Spleen (tissue), 11 donors: ENCODE results near the gene CNGA2. TPM values are rescaled to one million over a fixed set of nuclear protein-coding genes. Genes with fewer than 3 reads are reported as not detected.

Experiments
- DNase-seq: peaks from one replicate; pipeline ENCODE4 v3.0.0-alpha.2; 2020
- H3K27ac ChIP-seq, 8 donors: fragments of 200-600 bp; sonication (generic) in 7 of 8; 1 replicate in 4 of 8; 2 replicates in 4 of 8; pipeline versions ENCODE4 v1.5.0 to v1.8.0; 2016 to 2021; ENCODE audit warnings: inconsistent platforms in 4 of 8, mild to moderate bottlenecking in 4 of 8, moderate library complexity in 1 of 8
- H3K27me3 ChIP-seq, 7 donors: fragments of 200-600 bp; sonication (generic) in 6 of 7; replicated peaks in 1 of 7; 1 replicate in 4 of 7; 2 replicates in 3 of 7; pipeline versions ENCODE4 v1.5.0 to v1.8.0; 2016 to 2021; ENCODE audit warnings: inconsistent platforms in 3 of 7, mild to moderate bottlenecking in 1 of 7
- H3K36me3 ChIP-seq, 6 donors: fragments of 200-600 bp; sonication (generic) in 5 of 6; 1 replicate in 4 of 6; 2 replicates in 2 of 6; pipeline versions ENCODE4 v1.5.0 to v1.8.0; 2016 to 2021; ENCODE audit warnings: inconsistent platforms in 2 of 6
- H3K4me1 ChIP-seq, 6 donors: fragments of 200-600 bp; sonication (generic) in 5 of 6; 1 replicate in 3 of 6; 2 replicates in 3 of 6; pipeline versions ENCODE4 v1.5.0 to v1.8.0; 2016 to 2021; ENCODE audit warnings: inconsistent platforms in 3 of 6
- H3K4me3 ChIP-seq, 8 donors: fragments of 200-600 bp; sonication (generic) in 7 of 8; 1 replicate in 4 of 8; 2 replicates in 4 of 8; pipeline versions ENCODE4 v1.5.0 to v1.8.0; 2016 to 2021; ENCODE audit warnings: inconsistent platforms in 4 of 8, mild to moderate bottlenecking in 4 of 8, moderate library complexity in 2 of 8
- H3K9me3 ChIP-seq, 8 donors: fragments of 200-600 bp; sonication (generic) in 7 of 8; 1 replicate in 4 of 8; 2 replicates in 4 of 8; pipeline versions ENCODE4 v1.5.0 to v1.8.0; 2016 to 2021; ENCODE audit warnings: inconsistent platforms in 4 of 8
- POLR2A ChIP-seq, 3 donors: fragments of 450-650 bp; IDR thresholded peaks; one replicate each; pipeline ENCODE4 v1.5.1; 2017; ENCODE audit warnings: antibody characterized with exemption in 3 of 3, mild to moderate bottlenecking in 1 of 3
- POLR2AphosphoS5 ChIP-seq, 3 donors: sonication (generic); formaldehyde crosslinking; IDR thresholded peaks; one replicate each; pipeline ENCODE4 v1.5.1; 2017; ENCODE audit warnings: antibody characterized with exemption in 3 of 3
- WGBS, 5 donors: extraction: QIAGEN DNeasy Blood & Tissue Kit in 3 of 5; methylation state at CpG; one replicate each; pipeline versions ENCODE4 v1.1.5 to v1.1.7; 2013 to 2018; 5-methylcytosine and 5-hydroxymethylcytosine counted together
- intact Hi-C: fragments of 100-400 bp; cut with DNase I; formaldehyde crosslinking; loops from one replicate; pipeline ENCODE4 v1.15.0; 2023; ENCODE audit warnings: low total_unique reads
- polyA plus RNA-seq, 3 donors: library from polyadenylated mRNA; stranded (reverse); fragments of 200-250 nt; gene quantifications; one replicate each; pipeline ENCODE4 v1.2.1, GENCODE V29; 2013
- total RNA-seq, 7 donors: library from RNA; depleted of rRNA in 3 of 7; stranded (reverse); fragments of >200 nt in 3 of 7; fragmentation: NEBNext Ultra II Directional in 4 of 7; extraction: Animal tissue kit (Norgen Biotek cat#: 25700) in 4 of 7; gene quantifications; one replicate each; pipeline versions ENCODE4 v1.1.0 to v1.2.1, GENCODE V29; 2016 to 2021
- TF ChIP-seq, protein P1 (sequence below), 11 experiments: fragments of 200-600 bp in 7 of 11; fragments of 450-650 bp in 4 of 11; sonication (generic) in 4 of 11; IDR thresholded peaks in 8 of 11; conservative IDR thresholded peaks in 3 of 11; 1 replicate in 7 of 11; 2 replicates in 4 of 11; pipeline versions ENCODE4 v1.4.0 to v1.8.0; 2016 to 2021; ENCODE audit warnings: antibody characterized with exemption in 11 of 11, inconsistent platforms in 4 of 11, mild to moderate bottlenecking in 1 of 11
- donor health status: healthy with polysubstance abuse.
- donor health status: DM: no; HTN: no; CAD: no; lungs with moderate emphysema.
- donor health status: DM: no; HTN: no; CAD: no.
- donor health status: Bipolar disorder and iron deficiency.
- donor health status: healthy.
- donor health status: DM: no; HTN: no; CAD: no.
- donor health status: DM: yes; HTN: yes; CAD: no.

CNGA2 gene
- total and polyA plus RNA-seq, 10 donors, result not detected

DNA sequence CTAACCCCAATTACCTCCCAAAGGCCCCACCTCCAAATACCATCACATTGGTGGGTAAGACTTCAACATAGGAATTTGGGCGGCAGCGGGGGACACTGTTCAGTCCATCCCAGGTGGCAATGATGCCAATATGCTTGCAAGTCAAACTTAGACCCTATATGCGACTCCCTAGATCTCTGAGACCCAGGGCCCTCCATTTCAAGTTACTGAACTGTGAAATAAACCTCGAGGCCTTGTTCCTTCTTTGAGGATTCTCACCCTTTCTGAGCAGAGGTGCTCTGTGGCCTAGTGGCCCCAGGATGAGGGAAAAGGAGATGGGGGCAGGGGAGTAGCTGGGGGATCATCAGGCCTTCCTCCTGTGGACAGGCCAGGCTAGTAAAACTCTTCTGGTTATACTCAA lies 44.7 kb downstream of the CNGA2 start:
- H3K27ac ChIP-seq, result no peak overlapping the region
- H3K36me3 ChIP-seq, result no peaks in the 10 kb centered on the region
- H3K4me1 ChIP-seq, result no peaks in the 10 kb centered on the region
- intact Hi-C loops, result loop anchor here (10.0 kb wide), 1 partner anchor 56 kb away; no protein-coding TSS in a partner anchor
- no peaks in the 10 kb centered on the region for H3K9me3 ChIP-seq
- WGBS, 5 donors, result 63 to 100% (median 86%) methylated on average over 3 to 4 of the region's 4 CpGs
- H3K4me3 ChIP-seq, result no peak overlapping the region
- TF ChIP-seq POLR2AphosphoS5 (IDR thresholded peaks at IDR 0.05), result no peak
- TF ChIP-seq, protein P1, sequence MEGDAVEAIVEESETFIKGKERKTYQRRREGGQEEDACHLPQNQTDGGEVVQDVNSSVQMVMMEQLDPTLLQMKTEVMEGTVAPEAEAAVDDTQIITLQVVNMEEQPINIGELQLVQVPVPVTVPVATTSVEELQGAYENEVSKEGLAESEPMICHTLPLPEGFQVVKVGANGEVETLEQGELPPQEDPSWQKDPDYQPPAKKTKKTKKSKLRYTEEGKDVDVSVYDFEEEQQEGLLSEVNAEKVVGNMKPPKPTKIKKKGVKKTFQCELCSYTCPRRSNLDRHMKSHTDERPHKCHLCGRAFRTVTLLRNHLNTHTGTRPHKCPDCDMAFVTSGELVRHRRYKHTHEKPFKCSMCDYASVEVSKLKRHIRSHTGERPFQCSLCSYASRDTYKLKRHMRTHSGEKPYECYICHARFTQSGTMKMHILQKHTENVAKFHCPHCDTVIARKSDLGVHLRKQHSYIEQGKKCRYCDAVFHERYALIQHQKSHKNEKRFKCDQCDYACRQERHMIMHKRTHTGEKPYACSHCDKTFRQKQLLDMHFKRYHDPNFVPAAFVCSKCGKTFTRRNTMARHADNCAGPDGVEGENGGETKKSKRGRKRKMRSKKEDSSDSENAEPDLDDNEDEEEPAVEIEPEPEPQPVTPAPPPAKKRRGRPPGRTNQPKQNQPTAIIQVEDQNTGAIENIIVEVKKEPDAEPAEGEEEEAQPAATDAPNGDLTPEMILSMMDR (IDR thresholded peaks at IDR 0.05 in 8 of 11, conservative IDR thresholded peaks at IDR 0.05 in 3 of 11), result no peak
- no peak for TF ChIP-seq POLR2A (IDR thresholded peaks at IDR 0.05)
- H3K27me3 ChIP-seq, result no peaks in the 10 kb centered on the region
- DNase-seq, result no peak

DNA sequence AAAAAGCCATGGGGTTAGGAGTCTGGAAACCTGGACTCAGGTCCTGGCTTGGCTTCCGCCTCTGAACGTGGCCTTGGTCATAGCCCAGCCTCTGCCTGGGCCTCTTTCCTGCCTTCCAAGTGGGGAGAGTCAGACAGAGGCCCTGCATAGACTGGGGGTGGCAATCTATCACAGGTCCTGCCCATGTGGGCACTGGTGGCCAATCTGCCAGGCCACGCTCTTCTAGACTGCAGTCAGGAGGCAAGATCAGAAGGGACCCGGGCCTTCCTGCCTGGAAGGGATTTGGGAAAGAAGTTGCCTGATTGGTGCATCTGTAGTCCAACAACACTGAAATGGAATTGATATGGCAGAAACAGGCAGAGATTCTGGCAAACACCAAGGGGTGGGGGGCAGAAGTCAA lies 46.1 kb downstream of the CNGA2 start:
- H3K4me3 ChIP-seq, result no peak overlapping the region
- H3K36me3 ChIP-seq, result no peaks in the 10 kb centered on the region
- H3K4me1 ChIP-seq, result no peaks in the 10 kb centered on the region
- H3K27me3 ChIP-seq, result no peaks in the 10 kb centered on the region
- DNase-seq, result no peak
- H3K27ac ChIP-seq, result no peak overlapping the region
- 69 to 94% (median 81%) methylated on average over 1 to 4 of the region's 4 CpGs for WGBS, 5 donors
- intact Hi-C loops, result no loop called here
- TF ChIP-seq POLR2AphosphoS5 (IDR thresholded peaks at IDR 0.05), result no peak
- TF ChIP-seq, protein P1 (IDR thresholded peaks at IDR 0.05 in 8 of 11, conservative IDR thresholded peaks at IDR 0.05 in 3 of 11), result no peak
- no peak for TF ChIP-seq POLR2A (IDR thresholded peaks at IDR 0.05)
- H3K9me3 ChIP-seq, result no peaks in the 10 kb centered on the region

DNA sequence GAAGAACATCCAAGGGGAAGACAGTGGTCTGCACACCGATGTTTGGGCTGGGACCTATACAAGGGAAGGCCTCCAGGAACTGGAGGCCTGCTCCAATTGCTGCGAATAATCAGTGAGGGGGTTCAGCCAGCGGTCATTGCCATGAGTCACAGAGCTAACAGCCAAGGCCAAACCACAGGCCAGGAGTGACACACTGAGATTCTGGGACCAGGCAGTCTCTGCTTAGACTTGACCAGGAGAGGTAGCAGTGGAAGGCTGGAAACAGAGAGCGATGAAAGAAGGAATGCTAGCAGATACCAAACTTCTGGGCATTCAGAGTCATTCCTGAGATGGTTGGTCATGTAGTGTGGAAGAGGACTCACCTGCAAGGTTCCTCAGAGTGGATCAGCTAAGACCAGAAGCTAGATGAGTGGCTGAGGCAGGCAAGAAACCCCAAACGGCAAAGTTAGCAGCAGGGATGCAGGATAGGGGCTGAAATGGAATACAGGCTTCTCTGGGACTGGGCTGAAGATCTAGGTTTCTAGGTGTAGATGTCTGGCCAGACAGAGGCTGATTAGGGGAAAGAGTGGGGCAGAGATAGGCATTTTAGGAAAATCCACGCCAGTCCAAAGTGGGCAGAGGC lies 54.7 kb downstream of the CNGA2 start:
- intact Hi-C loops, result no loop called here
- WGBS, 5 donors, result 68 to 96% (median 78%) methylated on average over 5 to 6 of the region's 6 CpGs
- H3K4me3 ChIP-seq, result no peak overlapping the region
- H3K27me3 ChIP-seq, result no peaks in the 10 kb centered on the region
- no peaks in the 10 kb centered on the region for H3K9me3 ChIP-seq
- no peak overlapping the region for H3K27ac ChIP-seq
- no peaks in the 10 kb centered on the region for H3K4me1 ChIP-seq
- TF ChIP-seq POLR2AphosphoS5 (IDR thresholded peaks at IDR 0.05), result no peak
- TF ChIP-seq, protein P1 (IDR thresholded peaks at IDR 0.05 in 8 of 11, conservative IDR thresholded peaks at IDR 0.05 in 3 of 11), result no peak
- TF ChIP-seq POLR2A (IDR thresholded peaks at IDR 0.05), result no peak
- H3K36me3 ChIP-seq, result no peaks in the 10 kb centered on the region
- DNase-seq, result no peak

DNA sequence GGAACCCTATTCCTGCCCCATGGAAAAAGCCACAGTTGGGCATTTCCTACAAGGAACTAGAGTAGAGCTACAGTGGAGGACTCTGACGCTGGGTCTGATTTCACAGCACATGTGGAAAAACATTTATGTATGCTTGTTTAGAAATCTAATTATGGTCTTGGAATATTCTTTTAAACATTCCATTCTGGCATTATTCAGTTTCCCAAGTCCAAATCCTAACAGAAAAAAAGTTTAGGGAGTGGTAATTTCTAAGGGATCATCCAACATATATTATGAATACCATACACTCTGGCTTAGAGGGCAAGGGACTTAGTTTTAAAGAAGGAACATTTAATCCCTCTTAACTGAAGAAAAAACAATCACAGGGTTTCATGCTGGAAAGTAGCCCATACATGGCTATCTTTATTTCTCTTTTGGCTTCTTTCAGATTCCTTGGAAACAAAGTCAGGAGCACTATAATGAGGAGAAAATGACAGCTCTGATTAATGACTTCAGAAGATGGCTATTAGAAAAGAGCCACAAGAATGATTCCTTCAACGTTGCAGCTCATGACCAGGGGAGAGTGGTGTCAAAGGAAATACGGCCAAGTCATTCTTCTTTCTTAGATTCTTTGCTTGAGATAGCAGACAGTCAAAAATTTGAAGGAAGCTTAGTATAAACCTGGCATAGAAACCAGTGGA lies 56.1 kb downstream of the CNGA2 start:
- Histone ChIP-seq H3K27me3 (no peaks in the 10 kb centered on the region), H3K27ac (no peak overlapping the region), H3K36me3 (no peaks in the 10 kb centered on the region), H3K9me3 (no peaks in the 10 kb centered on the region), H3K4me1 (no peaks in the 10 kb centered on the region), H3K4me3 (no peak overlapping the region)
- intact Hi-C loops, result no loop called here
- WGBS, 5 donors, result 52 to 68% (median 64%) methylated on average over 3 of the region's 3 CpGs
- TF ChIP-seq, protein P1 (IDR thresholded peaks at IDR 0.05 in 8 of 11, conservative IDR thresholded peaks at IDR 0.05 in 3 of 11), result no peak
- TF ChIP-seq POLR2AphosphoS5 (IDR thresholded peaks at IDR 0.05) (no peak), POLR2A (IDR thresholded peaks at IDR 0.05) (no peak)
- no peak for DNase-seq
